Measurements from ENCODE around the gene FDX2.
A peak's percentile ranks its signal among the peaks of the same experiment; 100 is the strongest.
"Not testable (repeated sequence)": the region's sequence is repeated elsewhere in the genome, so short reads cannot be mapped to it uniquely, and the experiment has no call there.

FDX2 gene

GRCh38 chr19:10284065-10284959, 31.5 kb downstream of the FDX2 start:
- no peak for DNase-seq (ENCODE audit: low read depth)

- DNase-seq (ENCODE audit: low read depth): no peak
These were observed 32.3 kb downstream of the FDX2 start for GRCh38 chr19:10283301-10284064.

GRCh38 chr19:10282043-10282442, 33.8 kb downstream of the FDX2 start:
- DNase-seq (ENCODE audit: low read depth): not testable (repeated sequence)

GRCh38 chr19:10279737-10280442, 35.9 kb downstream of the FDX2 start:
- no peak for DNase-seq (ENCODE audit: low read depth)

- no peak for DNase-seq (ENCODE audit: low read depth)
These were observed 36.9 kb downstream of the FDX2 start for GRCh38 chr19:10278935-10279334.

- DNase-seq (ENCODE audit: low read depth): no peak
These were observed 37.8 kb downstream of the FDX2 start for GRCh38 chr19:10277795-10278589.

- DNase-seq (ENCODE audit: low read depth): no peak
These were observed 41.2 kb downstream of the FDX2 start for GRCh38 chr19:10274589-10274988.

GRCh38 chr19:10271543-10272086, 44.2 kb downstream of the FDX2 start:
- no peak for DNase-seq (ENCODE audit: low read depth)

GRCh38 chr19:10270616-10271394, 45.0 kb downstream of the FDX2 start, which contains the start of gene ICAM1:
TSS of gene ICAM1 (plus strand) at chr19:10271120. CDS start at chr19:10271160, 40 bp downstream.
- DNase-seq (ENCODE audit: low read depth): no peak

GRCh38 chr19:10270180-10270615, 45.6 kb downstream of the FDX2 start:
- DNase-seq (ENCODE audit: low read depth): no peak

GRCh38 chr19:10269333-10270179, 46.3 kb downstream of the FDX2 start:
- peak; percentile 81 for DNase-seq (ENCODE audit: low read depth)

- no peak for DNase-seq (ENCODE audit: low read depth)
These were observed 47.7 kb downstream of the FDX2 start for GRCh38 chr19:10268071-10268470.

GRCh38 chr19:10266706-10267105, 49.1 kb downstream of the FDX2 start:
- DNase-seq (ENCODE audit: low read depth): no peak

- DNase-seq (ENCODE audit: low read depth): no peak
These were observed 53.0 kb downstream of the FDX2 start for GRCh38 chr19:10262771-10263170.

- no peak for DNase-seq (ENCODE audit: low read depth)
These were observed 55.7 kb downstream of the FDX2 start for GRCh38 chr19:10260141-10260584.
